Right forelimb (tissue), 1 donor: Measurements from ENCODE around the gene LHFPL2.

ENCODE experiments used
- DNase-seq: peaks from one replicate; pipeline ENCODE4 v3.0.0-alpha.2; 2018

The LHFPL2 gene

GRCh38 chr5:78514427-78515330, 133.9 kb downstream of the LHFPL2 start:
- no peak for DNase-seq

DNA sequence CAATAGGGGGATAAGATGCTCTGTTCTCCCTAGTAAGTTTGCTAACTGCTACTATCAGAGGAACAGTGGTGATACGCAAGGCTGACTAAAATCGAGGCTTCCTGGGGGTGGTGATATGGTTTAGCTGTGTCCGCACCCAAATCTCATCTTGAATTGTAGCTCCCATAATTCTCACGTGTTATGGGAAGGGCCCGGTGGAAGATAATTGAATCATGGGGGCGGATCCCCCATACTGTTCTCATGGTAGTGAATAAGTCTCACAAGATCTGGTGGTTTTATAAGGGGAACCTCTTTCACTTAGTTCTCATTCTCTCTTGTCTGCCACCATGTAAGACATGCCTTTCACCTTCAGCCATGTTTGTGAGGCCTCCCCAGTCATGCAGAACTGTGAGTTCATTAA, 135.1 kb downstream of the LHFPL2 start:
- DNase-seq = no peak

- no peak for DNase-seq
These were observed 136.1 kb downstream of the LHFPL2 start for GRCh38 chr5:78512435-78512834.

GRCh38 chr5:78511121-78511906, 137.3 kb downstream of the LHFPL2 start:
- no peak for DNase-seq

GRCh38 chr5:78509884-78510769, 138.4 kb downstream of the LHFPL2 start:
- DNase-seq = peak; percentile 76

DNA sequence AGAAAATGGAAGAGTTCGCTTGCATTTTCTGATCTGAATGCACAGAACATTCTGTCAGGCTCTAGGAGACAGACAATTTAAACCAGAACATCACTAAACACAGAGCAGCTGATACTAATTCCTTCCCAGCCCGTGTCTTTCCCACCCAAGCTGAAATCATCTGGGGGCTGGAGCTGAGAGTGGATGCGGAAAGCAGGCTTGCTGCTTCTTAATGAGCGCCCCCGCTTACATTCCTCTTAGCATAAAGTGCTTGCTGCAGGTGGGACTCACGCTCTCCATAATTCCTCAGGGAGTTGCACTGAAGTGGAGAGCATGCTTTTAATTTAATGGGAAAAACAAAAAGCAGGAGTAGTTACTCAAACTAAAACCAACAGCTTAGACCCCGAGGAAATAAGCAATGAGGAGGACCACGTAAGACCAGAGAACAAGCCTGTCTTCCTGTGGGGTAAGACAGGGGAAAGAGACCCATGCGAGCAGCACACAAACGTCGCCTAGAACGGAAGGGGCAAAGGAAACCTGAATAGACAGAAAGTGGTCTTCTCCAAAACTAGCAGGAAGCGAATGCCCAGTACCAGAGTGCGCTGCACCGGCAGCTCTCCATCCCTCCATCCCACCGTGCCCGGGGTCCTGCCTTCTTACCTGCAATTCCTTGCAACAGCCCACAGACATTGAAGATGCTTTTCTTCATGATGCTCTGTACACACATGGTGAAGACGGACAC, 139.3 kb downstream of the LHFPL2 start:
- DNase-seq = no peak

GRCh38 chr5:78508186-78508765, 140.3 kb downstream of the LHFPL2 start:
- no peak for DNase-seq

- no peak for DNase-seq
These were observed 141.0 kb downstream of the LHFPL2 start for GRCh38 chr5:78507531-78507930.

GRCh38 chr5:78506261-78507024, 142.1 kb downstream of the LHFPL2 start:
- no peak for DNase-seq

GRCh38 chr5:78505860-78506259, 142.7 kb downstream of the LHFPL2 start:
- no peak for DNase-seq

GRCh38 chr5:78504704-78505677, 143.6 kb downstream of the LHFPL2 start:
- DNase-seq = peak; percentile 88

DNA sequence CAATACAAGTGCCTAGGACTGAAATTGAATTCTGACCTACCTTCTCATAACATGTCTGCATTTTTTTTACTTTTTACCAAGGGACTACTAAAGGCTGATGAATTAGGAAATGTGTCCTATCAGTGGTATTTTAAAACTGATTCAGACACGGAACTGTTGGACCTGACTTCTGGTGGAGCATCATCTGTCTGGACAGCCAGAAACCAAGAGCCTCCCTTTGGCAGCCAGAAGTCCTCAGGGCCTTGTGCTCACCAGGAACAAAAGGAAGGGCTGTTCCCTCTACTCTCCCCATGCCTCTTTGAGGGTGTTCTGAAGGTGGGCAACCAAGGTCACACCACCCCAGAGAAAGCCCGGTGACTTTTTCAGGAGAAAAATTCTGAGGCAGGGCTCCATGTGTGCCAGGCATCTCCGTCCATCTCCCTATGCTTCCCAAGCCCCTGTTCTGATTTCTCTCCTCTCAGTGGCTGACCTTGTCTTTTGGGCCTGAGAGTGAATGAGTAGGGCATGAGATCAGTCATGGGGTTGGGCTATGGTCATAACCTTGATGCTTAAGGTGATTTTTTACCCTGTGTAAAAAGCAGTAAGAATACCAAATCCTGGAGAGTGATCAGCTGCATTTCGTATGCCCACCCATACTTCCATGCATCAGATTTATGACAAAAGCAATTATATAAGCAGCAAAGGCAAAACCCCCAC, 144.5 kb downstream of the LHFPL2 start:
- DNase-seq = no peak

- no peak for DNase-seq
These were observed 146.9 kb downstream of the LHFPL2 start for GRCh38 chr5:78501411-78502352.

- no peak for DNase-seq
These were observed 147.7 kb downstream of the LHFPL2 start for GRCh38 chr5:78500871-78501270.

DNA sequence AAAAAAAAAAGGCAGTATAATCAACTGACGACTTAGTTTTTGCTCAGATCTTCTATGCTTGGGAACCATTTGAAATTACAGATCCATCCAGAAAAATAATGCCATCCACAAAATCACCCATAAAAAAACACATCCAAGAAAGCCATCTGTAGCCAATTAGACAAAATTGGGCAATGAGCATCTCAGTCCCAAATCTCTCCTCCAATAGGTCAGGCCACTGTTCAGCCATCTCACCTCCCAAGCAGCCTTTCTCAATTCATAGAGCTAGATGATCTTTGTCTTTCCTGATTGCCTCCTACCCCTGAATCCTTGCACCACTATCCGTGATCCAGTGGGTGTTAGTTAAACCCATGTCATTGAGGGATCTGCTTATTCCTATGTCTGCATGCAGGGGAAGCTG, 148.5 kb downstream of the LHFPL2 start:
- no peak for DNase-seq

GRCh38 chr5:78499485-78499884, 149.1 kb downstream of the LHFPL2 start:
- no peak for DNase-seq

DNA sequence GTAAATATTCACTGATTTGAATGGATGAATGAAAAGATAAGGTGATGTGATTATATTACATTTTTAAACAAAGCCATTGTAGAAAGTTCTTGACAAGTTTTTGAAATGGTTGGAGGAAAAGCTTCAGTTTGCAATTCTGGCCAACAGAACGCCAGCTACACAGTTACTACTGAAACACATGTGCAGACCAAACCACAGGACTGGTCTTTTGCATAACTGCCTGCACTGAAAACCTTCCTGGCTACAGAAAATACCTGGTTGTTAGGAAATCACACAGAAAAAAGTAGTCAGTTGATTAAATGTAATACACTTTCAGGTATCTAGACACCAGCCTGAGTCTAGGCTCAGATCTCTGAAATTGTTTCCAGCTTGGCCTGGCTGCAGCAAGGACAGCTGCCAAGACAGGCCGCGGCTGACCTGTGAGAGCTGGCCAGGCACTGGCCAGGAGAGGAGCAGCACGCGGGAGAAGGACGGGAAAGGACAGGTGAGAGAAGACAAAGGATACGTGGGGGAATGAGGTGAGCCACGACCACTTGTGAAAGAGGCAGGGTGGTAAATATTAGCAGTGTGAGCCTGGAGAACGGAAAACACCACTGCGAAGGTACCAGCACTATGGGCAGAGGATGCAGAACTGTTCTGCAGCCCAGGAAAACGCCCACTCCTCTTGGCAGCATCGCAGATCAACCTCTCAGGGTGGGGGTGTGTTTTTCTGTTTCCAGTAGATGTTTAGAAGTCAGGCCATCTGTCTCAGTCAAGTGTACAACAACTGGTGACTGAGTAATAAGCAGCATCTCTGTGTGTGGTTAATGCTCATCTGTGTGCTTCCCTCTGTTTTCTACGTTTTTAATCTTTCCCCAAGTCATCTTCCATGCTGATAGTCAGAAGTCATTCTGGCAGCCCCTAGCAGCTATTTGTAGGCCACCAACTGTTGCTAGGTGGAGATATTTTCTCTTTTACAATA, 150.7 kb downstream of the LHFPL2 start:
- DNase-seq = no peak
